D721Med (cell line): ENCODE results near the gene FYN.

Experiments
- DNase-seq: peaks from one replicate; pipeline ENCODE4 v3.0.0; 2011; ENCODE audit warnings: low spot score; ENCODE audit not compliant: insufficient read length
- FAIRE-seq: peaks from 2 replicates; lab custom pipeline; 2011; peaks lifted over from hg19 to GRCh38; lab: Jason Lieb, UNC
- TF ChIP-seq, protein P1 (sequence below): IDR thresholded peaks from 2 replicates; pipeline ENCODE4 v1.5.1; 2012; ENCODE audit warnings: mild to moderate bottlenecking, control low read depth; ENCODE audit not compliant: insufficient read depth; ENCODE audit errors: missing control alignments

The FYN gene

DNA sequence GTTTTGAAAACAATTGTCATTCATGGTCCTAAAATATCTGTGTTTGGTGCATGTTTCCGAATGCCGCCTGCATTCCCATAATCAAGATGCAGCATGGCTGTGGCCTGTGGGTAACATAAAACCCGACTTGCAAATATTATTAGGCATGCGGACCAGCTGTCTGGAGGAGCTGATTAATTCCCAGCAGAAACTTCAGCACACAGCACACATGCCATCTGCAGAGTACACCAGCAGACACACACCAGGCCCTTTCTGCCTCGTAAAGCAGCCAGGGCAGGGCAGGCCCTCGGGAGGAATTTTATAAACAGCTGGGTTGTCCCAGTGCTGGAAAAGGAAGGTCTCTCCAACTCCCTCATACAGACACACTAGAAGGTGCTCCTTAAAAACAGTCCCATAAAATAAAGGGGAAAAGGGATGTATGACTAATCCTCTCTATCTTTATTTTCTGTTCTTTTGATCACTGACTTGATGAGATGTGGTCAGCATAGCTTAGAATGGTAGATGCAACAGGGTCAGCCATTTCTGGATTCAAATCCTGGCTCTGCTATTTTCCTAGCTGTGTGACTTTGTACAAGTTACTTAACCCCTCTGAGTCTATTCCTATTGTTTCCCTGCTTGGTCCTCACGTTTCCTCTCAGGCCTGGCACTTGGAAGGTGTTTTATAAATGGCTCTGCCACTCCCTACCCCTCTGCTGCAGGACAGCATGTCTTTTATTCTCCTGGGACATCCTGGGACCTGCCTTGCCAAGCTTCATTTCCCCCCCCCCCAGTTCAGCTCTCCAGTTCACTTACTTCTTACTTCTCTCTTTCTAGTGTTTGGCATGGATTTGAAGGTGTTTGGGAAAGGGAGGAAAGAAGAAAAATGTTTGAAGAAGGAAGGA lies 181.7 kb downstream of the FYN start:
- TF ChIP-seq, protein P1, sequence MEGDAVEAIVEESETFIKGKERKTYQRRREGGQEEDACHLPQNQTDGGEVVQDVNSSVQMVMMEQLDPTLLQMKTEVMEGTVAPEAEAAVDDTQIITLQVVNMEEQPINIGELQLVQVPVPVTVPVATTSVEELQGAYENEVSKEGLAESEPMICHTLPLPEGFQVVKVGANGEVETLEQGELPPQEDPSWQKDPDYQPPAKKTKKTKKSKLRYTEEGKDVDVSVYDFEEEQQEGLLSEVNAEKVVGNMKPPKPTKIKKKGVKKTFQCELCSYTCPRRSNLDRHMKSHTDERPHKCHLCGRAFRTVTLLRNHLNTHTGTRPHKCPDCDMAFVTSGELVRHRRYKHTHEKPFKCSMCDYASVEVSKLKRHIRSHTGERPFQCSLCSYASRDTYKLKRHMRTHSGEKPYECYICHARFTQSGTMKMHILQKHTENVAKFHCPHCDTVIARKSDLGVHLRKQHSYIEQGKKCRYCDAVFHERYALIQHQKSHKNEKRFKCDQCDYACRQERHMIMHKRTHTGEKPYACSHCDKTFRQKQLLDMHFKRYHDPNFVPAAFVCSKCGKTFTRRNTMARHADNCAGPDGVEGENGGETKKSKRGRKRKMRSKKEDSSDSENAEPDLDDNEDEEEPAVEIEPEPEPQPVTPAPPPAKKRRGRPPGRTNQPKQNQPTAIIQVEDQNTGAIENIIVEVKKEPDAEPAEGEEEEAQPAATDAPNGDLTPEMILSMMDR: no peak
- no peak for FAIRE-seq
- no peak for DNase-seq

DNA sequence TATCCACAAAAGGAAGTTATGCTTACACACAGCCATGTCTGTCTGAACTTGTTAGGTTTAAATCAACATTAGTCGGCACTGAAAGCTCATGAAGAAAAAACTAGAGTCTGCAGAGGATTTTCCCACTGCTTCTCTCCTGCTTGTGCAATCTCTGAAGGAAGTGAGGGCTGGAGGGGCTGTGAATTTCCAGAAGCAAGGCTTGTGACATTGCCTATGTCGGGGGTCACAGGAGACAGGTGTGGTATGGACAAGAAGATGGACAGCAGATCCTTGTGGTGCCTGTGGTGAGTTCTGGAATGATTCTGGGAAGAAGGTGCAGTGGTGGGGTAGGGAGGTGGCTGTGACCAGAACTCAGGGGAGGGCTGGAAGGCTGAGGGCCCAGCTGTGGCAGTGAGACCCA lies 183.3 kb downstream of the FYN start:
- no peak for DNase-seq
- TF ChIP-seq, protein P1: no peak
- FAIRE-seq: no peak

DNA sequence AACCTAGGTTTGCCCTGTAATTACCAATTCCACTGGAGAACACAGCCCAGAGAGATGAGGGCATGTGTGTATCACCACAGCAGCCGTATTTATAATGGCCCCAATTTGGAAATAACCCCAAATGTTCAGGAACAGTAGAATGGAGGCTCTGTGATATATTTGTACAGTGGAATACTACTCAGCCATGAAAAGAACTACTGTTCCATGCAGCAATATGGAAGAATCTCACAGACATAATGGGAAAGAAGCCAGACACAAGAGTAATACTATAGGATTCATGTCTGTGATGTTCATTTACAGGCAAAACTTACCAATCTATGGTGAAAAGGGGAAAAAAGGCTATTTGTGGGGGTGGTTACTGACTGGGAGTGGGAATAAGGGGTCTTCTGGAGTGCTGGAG lies 183.8 kb downstream of the FYN start:
- TF ChIP-seq, protein P1: no peak
- no peak for DNase-seq
- no peak for FAIRE-seq

DNA sequence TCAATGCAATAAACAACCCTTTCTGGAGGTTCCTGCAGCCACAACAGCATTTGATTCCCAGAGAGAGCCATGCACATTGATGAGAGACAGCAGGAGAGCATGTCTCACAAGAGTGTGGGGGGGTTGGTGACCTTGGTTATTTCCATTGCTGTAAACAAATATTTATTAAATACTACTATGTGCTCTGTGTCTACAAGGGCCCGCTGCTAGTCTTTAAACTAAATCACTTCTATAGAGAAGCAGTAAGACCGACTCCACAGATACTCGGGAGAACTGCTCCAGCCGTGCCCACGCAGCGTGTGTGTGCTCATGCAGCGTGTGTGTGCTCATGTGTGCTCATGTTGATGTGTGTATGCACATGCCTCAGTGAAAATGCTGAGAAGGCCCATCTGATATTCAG lies 184.9 kb downstream of the FYN start:
- TF ChIP-seq, protein P1: no peak
- no peak for FAIRE-seq
- DNase-seq: no peak

DNA sequence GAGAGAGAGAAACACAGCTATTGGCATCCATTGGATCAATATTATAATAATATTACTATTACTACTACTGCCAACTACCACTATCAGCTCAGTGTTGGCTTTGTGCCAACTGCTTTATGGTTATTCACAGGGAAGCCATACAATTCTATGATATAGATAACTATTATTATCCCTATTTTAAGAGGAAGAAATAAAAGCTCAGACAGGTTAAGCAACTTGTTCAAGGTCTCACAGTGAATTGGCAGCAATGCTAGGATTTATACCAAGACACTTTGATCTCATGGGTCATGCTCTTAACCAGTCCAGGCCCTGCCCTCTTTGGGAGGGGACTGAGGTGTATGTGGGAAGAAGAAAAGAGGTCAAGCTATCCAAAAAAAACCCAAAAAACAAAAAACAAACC lies 185.6 kb downstream of the FYN start:
- no peak for DNase-seq
- TF ChIP-seq, protein P1: no peak
- no peak for FAIRE-seq

DNA sequence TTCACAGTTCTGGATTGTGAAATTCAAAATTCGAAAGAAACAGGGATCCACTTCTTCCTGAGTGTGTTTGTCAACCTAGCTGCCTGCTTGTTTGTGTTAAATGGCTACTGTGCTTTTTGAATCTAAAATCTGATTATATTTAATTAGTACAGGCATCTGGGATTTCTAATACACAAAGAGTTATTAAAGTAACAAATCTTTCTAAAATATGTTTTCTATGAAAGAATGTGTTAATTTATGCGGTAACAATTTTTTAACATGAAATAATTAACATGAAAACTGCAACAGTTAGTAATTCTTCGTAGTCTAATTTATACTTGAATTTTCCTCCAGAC lies 186.4 kb downstream of the FYN start:
- DNase-seq (no peak), FAIRE-seq (no peak)
- TF ChIP-seq, protein P1: no peak

DNA sequence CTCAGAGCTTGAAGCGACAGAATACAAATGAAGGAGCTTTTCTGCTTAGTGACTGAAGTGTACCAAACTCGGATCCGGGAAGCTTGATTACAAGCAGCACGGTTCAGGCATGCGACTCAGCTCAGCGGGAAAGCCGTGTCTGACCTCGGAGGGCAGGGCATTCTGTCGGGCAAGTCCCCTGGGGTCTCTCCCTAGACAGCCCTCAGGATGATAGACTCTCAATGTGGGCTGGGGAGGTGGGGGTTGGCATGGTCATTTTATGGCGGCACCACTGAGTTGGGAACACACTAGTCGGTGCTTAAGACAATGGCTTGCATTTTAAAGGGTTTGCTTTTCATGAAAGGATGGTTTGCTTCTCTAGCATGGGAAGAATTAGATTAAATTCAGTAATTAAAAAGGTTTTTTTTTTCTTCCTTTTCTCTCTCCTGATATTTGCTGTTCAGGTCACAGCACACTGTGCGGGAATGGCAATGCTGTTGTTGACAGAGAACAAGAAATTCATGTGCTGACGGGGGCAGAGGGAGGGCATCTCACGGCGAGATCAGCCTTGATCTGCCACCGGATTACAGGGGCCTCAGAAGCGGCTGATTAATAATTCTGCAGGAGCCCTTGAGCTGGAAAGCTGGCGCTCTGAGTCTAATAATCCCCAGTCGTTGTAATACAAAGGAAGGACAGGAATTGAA lies 186.9 kb downstream of the FYN start:
- TF ChIP-seq, protein P1: no peak
- DNase-seq: peak; percentile 77
- peak; percentile 11 for FAIRE-seq
